IPS-NIHi7 (cell line): ENCODE measurements around the gene RASA2.
A peak's percentile ranks its signal among the peaks of the same experiment; 100 is the strongest.

Experiments
- DNase-seq: peaks from one replicate; pipeline ENCODE4 v3.0.0; 2012; ENCODE audit warnings: mixed read lengths; ENCODE audit errors: extremely low spot score

Gene RASA2

GRCh38 chr3:141646760-141647561 is 160.1 kb downstream of the RASA2 start:
- peak; percentile 86 for DNase-seq

- no peak for DNase-seq
Observed at GRCh38 chr3:141647562-141647915, 160.7 kb downstream of the RASA2 start.

- no peak for DNase-seq
Observed at GRCh38 chr3:141648055-141648910, 161.5 kb downstream of the RASA2 start.

GRCh38 chr3:141649871-141650270 is 163.0 kb downstream of the RASA2 start:
- no peak for DNase-seq

GRCh38 chr3:141650783-141651182 is 164.0 kb downstream of the RASA2 start:
- no peak for DNase-seq

GRCh38 chr3:141651409-141651808 is 164.6 kb downstream of the RASA2 start:
- no peak for DNase-seq

GRCh38 chr3:141652349-141652748 is 165.5 kb downstream of the RASA2 start:
- no peak for DNase-seq

GRCh38 chr3:141653847-141654246 is 167.0 kb downstream of the RASA2 start:
- no peak for DNase-seq

- no peak for DNase-seq
Observed at GRCh38 chr3:141655801-141656200, 169.0 kb downstream of the RASA2 start.

GRCh38 chr3:141656771-141657170 is 169.9 kb downstream of the RASA2 start:
- DNase-seq, result no peak

- DNase-seq, result no peak
Observed at GRCh38 chr3:141657516-141657915, 170.7 kb downstream of the RASA2 start.

- DNase-seq, result peak; percentile 69
Observed at GRCh38 chr3:141659821-141660613, 173.2 kb downstream of the RASA2 start.

- DNase-seq, result no peak
Observed at GRCh38 chr3:141660614-141660947, 173.8 kb downstream of the RASA2 start.

GRCh38 chr3:141661229-141662196 is 174.7 kb downstream of the RASA2 start:
- no peak for DNase-seq

- no peak for DNase-seq
Observed at GRCh38 chr3:141663993-141664392, 177.2 kb downstream of the RASA2 start.
